Activated gamma-delta T cell treated with Interleukin-2 at 50 U/mL for 16 hours (primary cell): Measurements from ENCODE around the gene LBH.
A peak's percentile ranks its signal among the peaks of the same experiment; 100 is the strongest.
"Not testable (repeated sequence)": the region's sequence is repeated elsewhere in the genome, so short reads cannot be mapped to it uniquely, and the experiment has no call there.

Experiments
- DNase-seq: peaks from one replicate; pipeline ENCODE4 v3.0.0-alpha.2; 2020

LBH gene

DNA sequence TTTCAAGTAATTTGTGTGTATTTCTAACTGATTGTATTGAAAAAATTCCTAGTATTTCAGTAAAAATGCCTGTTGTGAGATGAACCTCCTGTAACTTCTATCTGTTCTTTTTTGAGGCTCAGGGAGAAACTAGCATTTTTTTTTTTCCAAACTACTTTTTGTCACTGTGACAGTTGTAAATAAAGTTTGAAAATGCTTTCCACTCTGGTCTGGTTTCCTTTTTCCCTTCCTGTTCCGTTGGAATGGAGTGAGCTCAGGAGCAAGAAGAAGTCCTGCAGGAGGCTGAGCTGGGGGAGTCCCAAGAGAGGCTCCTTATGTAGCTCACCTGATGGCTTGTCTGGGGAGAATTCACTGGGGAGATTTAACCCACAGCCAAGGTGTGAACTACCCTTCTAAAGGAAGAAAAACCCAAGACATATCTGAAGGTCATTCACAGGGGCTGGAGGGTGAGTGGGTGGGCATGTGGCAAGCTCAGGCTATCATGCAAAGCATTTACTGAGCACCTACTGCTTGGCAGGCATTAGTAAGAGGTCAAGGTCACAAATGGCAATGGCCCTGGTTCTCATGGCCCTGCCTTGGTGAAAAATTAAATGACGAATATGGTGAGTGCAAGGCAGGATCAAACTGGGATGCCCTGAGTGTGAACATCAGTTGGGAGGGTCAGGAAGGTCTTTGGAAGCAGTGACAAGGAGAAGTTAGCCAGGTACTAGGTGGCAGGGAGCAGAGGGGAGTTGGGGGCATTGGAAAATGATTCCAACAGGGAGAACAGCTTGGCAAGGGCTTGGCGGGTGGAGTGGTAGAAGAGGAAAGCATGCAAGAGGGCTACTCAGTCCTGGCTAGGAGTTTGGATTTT is 28.7 kb downstream of the LBH start:
- no peak for DNase-seq

DNA sequence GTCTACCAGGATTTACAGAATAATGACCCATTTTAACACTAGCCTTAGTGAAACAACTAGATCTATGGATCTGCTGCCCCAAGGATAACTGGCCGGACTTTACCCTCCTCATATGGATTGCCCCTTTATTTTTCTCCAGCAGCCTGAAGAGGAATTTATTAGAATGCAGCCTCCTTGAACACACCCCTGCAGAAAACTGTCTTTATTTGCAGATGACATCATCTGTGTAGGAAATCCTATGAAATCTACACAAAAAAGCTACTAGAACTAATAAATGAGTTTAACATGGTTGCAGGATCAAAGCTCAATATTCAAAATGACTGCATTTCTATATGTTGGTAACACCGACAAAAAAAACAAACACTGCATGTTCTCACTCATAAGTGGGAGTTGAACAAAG is 29.6 kb downstream of the LBH start:
- DNase-seq, result no peak

DNA sequence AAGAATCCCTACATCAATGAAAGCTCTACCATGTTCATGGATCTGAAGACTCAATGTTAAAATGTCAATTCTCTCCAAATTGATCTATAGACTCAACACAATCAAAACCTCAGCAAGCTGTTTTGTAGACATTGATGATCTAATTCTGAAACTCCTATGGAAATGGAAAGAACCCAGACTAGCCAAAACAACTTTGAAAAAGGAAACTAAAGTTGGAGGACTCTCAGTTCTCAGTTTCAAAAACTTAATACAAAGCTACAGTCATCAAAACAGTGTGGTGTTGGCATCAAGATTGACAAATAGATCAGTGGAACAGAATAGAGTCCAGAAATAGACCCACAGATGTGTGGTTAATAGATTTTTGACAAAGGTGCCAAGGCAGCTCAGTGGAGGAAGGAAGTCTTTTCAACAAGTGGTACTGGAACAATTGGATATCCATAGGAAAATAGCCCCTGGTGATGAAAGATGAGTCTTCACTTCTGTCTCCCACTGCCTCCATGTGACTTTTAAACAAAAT is 30.4 kb downstream of the LBH start:
- no peak for DNase-seq

DNA sequence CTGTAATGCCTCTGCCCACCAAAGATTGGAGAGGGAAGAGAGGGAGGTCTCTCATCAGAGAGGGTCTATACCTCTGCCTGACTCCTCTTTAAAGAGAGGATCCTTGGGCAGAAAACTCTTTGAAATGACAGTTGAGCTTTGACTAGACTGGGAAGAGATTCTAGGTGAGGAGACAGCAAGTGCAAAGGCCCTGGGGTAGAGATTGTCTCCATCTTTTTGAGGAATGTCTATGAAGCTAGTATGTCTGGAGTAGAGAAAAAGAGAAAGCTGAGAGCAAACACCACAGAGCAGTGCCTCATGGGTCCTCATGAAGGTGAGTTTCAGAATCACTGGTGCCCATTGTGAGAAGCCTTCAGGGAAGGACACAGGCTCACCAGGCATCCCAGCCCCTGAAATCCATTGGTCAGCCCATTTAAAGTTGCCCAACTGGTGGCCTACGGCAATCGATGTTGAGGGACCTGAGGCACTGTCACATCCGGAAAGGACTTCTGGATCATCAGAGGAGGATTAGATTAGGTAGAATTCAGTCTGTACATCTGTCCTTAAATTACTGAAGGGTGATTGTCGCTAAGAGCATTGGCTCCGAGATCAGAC is 31.5 kb downstream of the LBH start:
- no peak for DNase-seq

DNA sequence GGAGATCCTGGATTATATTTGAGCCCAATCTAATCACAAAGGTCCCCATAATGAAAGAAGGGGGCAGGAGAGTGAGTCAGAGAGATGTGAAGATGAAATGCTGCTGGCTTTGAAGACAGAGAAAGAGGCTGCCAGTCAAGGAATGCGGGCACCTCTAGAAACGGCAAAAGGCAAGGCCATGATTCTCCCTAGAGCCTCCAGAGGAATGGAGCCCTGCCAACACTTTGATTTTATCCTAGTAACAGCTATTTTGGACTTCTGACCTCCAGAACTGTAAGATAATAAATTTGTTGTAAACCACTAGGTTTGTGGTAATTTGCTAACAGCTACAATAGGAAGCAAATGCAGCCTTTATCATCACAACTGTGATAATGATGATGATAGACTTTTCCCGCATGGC is 32.9 kb downstream of the LBH start:
- DNase-seq, result no peak

DNA sequence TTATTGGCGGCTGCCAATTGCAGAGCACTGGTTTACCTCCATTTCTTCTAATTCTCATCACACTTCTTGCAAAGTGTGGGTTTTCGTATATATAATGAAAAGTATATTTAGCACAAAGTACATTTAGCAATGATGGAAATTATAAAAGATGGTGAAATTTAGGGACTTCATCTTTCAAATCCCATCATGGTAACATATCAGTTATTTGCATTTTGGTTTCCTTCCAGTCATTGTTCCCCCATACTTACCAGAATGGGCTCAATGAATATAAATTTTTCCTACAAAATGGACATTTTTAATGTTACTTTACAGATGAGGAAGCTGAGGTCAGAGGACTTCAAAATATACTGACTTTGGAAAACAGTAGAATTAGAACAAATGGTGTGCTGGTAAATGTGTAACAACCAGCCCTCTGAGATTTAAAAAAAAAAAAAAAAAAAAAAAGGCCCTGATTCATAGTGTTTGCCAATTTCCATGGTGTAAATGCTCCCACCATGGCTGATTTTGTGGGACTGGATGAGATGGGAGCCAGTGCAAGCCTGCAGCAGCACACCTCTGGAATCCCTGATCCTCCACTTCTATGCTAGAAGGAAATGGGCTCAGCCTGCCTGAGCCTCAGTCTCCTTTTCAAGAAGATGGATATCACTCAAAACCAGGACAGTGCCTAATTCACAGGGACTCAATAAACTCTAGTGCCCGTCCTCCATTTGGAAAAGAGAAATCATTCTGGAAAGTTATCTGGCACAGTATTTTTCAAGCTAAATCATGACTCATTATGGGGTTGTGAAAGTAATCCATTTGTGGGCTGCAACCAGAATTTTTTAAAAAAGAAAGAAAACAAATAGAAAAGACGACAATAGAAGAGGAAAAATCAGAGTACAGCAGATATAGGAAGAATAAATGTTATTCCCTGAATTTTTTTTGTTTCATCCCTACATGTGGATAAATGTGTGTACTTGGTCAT is 34.0 kb downstream of the LBH start:
- DNase-seq, result no peak

DNA sequence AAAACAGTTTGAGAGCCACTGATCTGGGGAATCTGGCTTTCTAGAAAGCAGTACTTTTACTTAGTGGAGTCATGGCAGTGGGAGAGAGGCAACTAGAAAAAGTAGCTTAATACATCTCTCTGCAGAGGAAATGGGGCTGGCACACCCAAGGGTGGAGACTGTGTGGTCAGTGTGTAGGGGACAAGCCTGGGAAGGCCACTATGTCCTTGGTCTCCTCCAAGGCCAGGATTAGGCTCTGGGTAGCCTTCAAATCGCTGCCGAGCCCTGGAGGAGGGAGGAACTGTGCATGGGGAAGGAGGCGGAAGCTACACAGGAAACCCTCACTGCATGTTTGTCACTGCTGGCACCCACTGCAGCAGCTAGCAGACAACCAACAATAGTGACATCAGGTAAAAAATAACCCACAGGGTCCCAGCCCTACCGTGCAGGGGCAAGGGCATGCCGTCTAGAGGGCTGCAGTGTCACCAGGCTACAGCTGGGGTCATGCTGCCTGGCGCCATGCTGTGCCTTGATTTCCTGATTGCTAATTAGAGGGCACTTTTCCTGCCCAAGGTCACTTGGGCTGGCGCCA is 34.8 kb downstream of the LBH start:
- peak; percentile 71 for DNase-seq

DNA sequence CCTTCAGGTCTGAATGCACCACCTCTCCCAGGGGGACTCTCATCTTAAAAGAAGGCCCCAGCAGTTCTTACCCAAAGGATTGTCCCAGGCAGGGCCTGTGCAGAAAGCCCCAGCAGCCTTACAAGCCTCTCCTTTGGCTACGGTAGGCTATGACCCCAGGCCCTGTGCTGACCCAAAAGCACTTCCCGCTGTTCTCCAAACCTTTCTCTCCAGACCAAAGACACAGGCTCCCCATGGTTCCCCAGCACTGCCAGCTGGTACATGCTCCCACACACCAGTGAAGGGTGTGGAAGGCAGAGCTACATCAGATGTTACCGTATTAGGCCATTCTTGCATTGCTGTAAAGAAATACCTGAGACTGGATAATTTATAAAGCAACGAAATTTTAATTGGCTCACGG is 35.4 kb downstream of the LBH start:
- no peak for DNase-seq

DNA sequence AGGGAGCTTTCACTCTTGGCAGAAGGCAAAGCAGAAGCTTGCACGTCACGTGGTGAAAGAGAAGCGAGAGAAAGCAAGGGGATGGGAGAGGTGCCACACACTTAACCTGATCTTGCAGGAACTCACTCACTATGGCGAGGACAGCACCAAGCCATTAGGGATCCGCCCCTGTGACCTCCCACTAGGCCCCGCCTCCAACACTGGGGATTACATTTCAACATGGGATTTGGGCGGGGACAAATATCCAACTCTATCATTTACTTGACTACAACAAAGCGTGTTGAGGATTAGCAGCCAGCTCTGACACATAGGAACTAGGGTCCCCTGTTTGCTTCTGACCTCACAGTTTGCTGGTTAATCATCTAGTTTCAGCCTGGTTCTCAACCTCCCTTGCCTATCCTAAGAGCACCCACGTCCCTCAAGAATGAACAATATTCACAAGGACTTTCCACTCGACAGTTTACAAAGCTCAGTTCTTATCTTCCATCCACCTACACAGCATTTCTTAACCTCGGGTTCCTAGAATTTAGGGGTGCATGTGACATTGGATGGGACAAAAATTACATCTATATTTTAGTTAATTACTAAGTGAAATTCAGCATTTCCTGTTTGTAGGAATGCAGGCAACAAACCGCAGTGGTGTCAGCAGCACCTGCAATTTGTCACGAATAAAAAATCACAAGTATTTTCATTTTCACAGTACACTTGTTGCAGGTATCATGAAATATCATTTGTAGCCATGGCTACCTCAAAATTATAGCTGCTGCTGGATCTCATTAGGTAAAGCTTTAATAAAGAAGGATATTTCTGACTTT is 36.0 kb downstream of the LBH start:
- no peak for DNase-seq

DNA sequence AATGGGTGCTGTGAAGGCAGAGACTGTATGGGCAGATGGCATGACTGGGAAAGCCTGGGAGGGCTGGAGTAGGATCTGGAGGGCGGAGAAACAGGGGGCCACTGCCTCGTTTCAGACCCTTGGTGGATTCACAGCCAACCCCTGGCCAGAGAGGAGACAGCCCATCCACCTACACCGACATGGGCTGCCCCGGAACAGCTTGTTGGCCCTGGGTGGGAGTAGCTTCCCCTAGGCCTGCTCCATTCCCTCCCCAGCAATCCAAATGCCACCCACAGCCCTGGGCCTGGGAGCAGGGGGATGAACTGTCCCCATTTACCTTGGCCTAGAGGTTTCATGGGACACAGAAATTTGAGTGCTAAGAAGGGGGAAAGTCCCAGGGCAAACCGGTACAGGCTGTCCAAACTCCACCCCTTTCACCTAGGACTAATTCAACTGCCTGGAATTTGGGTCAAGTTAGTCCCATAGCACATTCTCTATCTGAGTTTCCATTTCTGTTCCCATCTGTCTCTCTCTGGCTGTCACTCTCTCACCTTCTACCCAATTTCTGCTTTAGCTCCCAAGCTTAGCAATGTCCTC is 37.0 kb downstream of the LBH start:
- DNase-seq, result no peak

DNA sequence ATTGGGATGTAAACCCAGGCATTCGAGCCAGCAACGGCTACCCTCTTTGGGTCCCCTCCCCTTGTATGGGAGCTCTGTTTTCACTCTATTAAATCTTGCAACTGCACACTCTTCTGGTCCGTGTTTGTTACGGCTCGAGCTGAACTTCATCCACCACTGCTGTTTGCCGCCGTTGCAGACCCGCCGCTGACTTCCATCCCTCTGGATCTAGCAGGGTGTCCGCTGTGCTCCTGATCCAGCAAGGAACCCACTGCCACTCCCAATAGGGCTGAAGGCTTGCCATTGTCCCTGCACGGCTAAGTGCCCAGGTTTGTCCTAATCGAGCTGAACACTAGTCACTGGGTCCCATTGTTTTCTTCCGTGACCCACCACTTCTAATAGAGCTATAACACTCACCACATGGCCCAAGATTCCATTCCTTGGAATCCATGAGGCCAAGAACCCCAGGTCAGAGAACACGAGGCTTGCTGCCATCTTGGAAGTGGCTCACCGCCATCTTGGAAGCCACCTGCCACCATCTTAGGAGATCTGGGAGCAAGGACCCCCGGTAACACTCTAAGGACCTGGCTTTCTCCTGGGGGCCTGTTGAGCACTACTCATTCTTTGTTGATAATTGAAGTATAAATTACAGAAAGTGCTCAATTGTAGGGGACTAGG is 37.9 kb downstream of the LBH start:
- DNase-seq, result not testable (repeated sequence)

DNA sequence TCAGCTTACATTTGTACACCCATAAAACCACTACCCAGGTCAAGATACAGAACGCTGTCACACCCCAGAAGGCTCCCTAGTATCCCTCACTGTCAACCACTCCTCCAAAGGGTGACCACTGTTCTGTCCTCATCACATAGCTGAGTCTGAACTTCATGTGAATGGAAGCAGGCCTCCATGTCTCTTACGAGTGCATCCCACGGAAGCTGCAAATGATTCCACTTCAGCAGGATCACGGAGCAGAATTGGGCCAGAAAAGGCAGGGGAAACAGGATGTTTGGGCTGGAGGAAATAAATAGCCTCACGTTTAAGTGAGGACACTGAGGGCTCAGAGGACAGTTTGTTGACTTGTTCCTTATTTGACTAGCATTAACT is 38.4 kb downstream of the LBH start:
- no peak for DNase-seq

DNA sequence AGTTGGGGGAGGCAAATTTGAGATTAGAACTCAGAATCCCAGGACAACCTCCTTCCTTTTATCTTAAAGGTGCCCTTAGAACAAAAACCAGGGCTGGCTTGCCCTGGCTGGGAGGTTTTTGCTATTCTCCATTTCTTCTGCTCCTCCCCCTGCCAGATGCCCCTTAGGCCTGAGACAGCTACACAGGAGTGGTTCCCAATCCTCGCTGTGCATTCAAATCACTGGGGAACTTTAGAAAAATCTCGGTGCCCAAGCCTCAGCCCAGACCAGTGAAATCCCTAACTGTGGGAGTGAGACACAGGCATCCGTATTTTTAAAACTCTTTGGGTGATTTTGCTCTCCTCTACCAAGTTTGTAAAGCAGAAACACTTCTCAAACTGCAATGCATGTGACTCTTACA is 38.8 kb downstream of the LBH start:
- DNase-seq, result no peak

DNA sequence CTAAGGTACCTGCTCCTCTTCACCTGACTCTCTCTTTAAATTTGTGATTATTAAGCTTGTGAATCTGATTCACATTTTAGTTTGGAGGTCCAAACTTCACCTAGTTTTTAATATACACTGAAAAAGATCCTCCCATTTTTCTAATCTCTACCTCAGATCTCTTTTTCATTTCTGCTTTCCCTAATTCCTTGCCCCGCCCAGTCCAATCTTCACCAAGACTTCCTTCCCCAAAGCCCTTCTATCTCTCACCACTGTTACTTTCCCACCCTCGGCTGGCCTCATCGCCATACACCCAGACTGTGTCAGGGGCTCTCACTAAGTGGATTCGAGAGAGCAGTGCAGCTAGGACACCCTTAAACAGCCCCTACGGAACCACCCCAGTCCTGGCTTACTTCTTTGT is 40.0 kb downstream of the LBH start:
- DNase-seq, result no peak

DNA sequence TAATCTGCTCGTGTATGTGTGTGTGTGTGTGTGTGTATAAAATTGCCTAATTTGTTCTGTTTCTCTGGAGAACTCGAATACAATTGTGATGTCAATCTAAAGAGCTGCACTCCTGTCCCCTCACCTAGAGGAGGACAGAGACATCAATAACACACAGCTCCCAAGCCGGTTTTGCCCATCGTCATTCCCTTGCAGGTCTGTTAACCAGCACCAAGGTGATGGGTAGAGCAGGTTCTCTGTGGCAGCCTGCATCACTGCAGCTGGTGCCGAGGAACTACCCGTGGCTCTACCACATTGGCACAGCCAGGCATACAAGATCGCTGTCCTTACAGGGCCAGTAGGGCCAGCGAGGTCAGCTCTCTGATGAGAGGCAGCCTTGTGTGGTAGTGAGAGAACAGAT is 41.0 kb downstream of the LBH start:
- no peak for DNase-seq

DNA sequence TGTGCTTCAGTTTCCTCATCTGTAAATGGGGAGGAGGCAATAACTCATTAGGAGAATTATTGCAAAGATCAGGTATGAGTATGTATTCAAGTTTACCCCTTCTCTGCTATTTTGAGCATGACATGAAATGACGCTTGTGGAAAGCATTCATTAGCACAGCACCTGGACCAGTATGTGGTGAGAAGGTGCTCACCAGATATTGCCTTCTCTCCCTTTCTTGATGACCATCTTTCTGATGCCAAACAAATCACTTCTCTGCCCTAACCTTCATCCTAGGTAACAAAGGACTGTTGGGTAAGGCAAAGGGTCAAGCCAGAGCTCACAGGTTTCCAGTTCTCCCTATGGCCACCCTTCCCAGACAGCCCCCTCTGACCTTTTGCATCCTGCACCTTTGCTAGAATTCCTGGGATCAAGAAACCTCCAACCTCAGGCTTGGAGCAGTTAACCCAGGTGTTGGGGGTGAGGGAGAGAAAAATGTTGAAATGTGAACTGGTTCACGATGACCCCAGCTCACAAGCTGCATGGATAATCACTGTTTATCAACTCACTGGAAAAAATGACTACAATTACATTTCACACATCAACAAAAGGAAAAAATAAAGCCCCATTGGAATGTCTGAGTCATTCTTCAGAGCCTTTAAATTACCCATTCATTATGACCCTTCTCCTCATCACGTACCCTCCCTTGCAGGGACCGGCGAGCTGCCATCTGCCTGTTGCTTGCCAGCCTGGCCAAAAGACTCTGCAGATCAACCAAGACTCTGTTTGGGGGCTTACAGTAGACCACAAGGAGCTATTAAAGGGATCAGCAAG is 41.6 kb downstream of the LBH start:
- no peak for DNase-seq

DNA sequence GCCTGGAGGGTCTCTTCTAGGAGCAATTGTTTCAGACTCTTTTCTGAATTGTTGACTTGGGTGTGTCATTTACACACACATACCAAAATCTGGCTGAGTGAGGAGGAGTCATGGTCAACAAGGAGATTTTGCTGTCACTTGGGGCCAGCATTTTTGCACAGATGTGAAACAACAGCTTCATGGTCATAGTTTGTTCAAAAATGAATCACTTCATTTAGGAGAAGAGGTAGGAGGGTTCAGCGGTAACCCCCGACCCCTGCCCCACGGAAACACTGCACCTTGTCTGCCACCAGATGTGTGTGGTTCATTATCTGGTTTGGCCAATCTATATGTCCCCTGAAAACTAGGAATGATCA is 42.2 kb downstream of the LBH start:
- no peak for DNase-seq

DNA sequence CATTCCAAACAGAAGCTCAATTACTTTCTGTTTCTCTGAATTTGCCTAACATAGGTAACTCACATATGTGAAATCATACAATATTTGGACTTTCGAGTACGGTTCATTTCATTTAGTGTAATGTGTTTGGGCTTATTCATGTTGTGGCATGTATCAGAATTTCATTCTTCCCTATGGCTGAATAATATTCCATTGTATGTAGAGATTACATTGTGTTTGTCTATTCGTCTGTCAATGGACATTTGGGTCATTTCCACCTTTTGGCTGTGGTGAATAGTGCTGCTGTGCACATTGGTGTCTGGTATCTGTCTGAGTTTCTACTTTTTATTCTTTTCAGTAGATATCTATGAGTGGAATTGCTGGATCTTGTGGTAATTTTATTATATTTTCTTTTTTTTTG is 43.9 kb downstream of the LBH start:
- DNase-seq, result no peak

DNA sequence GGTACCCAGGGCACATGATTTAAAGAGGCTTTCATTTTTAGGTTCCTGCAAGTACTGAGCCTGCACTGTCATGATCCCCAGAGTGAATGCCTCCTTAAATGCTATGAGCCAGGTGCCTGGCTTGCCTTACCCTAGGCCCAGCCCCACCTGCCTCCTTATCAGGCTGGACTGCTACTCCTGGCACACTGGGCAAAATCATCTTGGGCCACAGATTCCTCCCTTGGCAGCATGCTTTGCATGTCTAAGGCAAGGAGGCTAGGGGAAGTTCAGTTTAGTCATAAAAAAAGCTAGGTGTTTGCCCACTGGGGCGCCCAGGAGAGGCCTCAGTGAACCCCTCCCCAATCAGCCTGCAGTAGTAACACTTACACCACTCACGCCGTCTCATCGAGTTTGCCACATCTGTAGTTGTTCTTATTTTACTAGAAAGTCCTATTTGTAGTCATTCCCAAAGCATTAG is 45.1 kb downstream of the LBH start:
- no peak for DNase-seq

DNA sequence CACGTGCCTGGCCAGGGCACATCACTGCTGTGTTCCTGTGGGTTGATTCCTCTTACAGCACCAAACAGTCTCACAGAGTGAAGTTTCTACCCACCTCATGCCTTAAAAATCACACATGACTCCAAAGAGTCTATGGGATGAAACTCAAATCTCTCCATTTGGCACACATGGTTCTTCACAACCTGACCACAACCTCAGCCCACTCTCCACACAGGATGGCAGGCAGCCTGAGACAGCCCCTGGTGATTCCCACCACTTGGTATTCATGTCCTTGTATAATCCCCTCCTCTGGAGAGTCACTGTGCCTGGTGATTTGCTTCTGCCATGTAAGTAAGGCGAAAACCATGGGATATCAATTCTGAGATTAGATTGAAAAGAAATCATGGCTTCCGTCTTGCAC is 46.2 kb downstream of the LBH start:
- DNase-seq, result no peak
